H1 (cell line): ENCODE data around the gene SLC22A6. TPM values are rescaled to one million over a fixed set of nuclear protein-coding genes. Genes with fewer than 3 reads are reported as not detected.

ENCODE experiments used
- CTCF ChIA-PET: fragments of 300-600 bp; sonication (Branson Sonifier 250); formaldehyde crosslinking; loops from one replicate; lab custom pipeline; 2021; ENCODE audit not compliant: partially characterized antibody; lab: Charles Lee
- POLR2A ChIA-PET: fragments of 300-600 bp; sonication (Branson Sonifier 250); formaldehyde crosslinking; loops from one replicate; lab custom pipeline; 2021; ENCODE audit warnings: inconsistent platforms; ENCODE audit not compliant: partially characterized antibody; lab: Charles Lee
- DNase-seq, 2 experiments: peaks; one replicate each; pipeline versions ENCODE4 v3.0.0 to v3.0.0-alpha.2; 2010 to 2022; ENCODE audit warnings: low spot score in 2 of 2, low read depth in 1 of 2, mixed read lengths in 1 of 2
- FAIRE-seq: peaks from 2 replicates; lab custom pipeline; 2011; peaks lifted over from hg19 to GRCh38; lab: Jason Lieb, UNC
- H2AFZ ChIP-seq: 2 replicates; pipeline ENCODE4 v1.8.1; 2012; ENCODE audit warnings: low read length, inconsistent platforms
- H2AK5ac ChIP-seq: 2 replicates; pipeline ENCODE4 v1.6.1; 2013; ENCODE audit warnings: low read depth, low read length
- H2BK120ac ChIP-seq: replicated peaks from 2 replicates; pipeline ENCODE3; 2013; ENCODE audit warnings: low read depth, low read length, inconsistent platforms
- H2BK12ac ChIP-seq: 2 replicates; pipeline ENCODE4 v1.6.1; 2013; ENCODE audit warnings: low read depth, low read length
- H2BK15ac ChIP-seq: 2 replicates; pipeline ENCODE4 v1.6.1; 2013; ENCODE audit warnings: low read length
- H2BK20ac ChIP-seq: 2 replicates; pipeline ENCODE4 v1.6.1; 2013; ENCODE audit warnings: low read length
- H2BK5ac ChIP-seq: 2 replicates; pipeline ENCODE4 v1.6.1; 2013; ENCODE audit warnings: low read depth, low read length
- H3K14ac ChIP-seq: 2 replicates; pipeline ENCODE4 v1.6.1; 2013; ENCODE audit warnings: inconsistent platforms; ENCODE audit not compliant: insufficient read length
- H3K18ac ChIP-seq: 2 replicates; pipeline ENCODE4 v1.6.1; 2013; ENCODE audit warnings: low read length; ENCODE audit errors: extremely low read depth
- H3K23ac ChIP-seq: 2 replicates; pipeline ENCODE4 v1.6.1; 2013; ENCODE audit warnings: inconsistent platforms; ENCODE audit not compliant: insufficient read length
- H3K23me2 ChIP-seq: 2 replicates; pipeline ENCODE4 v1.6.1; 2013; ENCODE audit warnings: low read depth, low read length
- H3K27ac ChIP-seq: 2 replicates; pipeline ENCODE4 v1.6.1; 2011; ENCODE audit warnings: low read depth, low read length, inconsistent platforms
- H3K27me3 ChIP-seq, 4 experiments: replicated peaks in 1 of 4; 1 replicate in 1 of 4; 2 replicates in 3 of 4; pipeline versions ENCODE4 v1.6.1 to v1.8.1; 2011 to 2013; ENCODE audit warnings: low read length in 3 of 4, mild to moderate bottlenecking in 3 of 4, inconsistent platforms in 2 of 4, mixed read lengths in 2 of 4, moderate library complexity in 1 of 4; ENCODE audit not compliant: control insufficient read depth in 3 of 4, insufficient read depth in 3 of 4; ENCODE audit errors: extremely low read depth in 1 of 4
- H3K36me3 ChIP-seq, 4 experiments: 2 replicates each; pipeline versions ENCODE4 v1.6.1 to v1.8.1; 2011 to 2013; ENCODE audit warnings: mild to moderate bottlenecking in 4 of 4, low read length in 3 of 4, moderate library complexity in 2 of 4, control low read depth in 1 of 4, inconsistent platforms in 1 of 4; ENCODE audit not compliant: insufficient read depth in 4 of 4, control insufficient read depth in 2 of 4
- H3K4ac ChIP-seq: replicated peaks from 2 replicates; pipeline ENCODE3; 2013; ENCODE audit warnings: low read length, low read depth, mixed read lengths, inconsistent platforms; ENCODE audit not compliant: insufficient read length
- H3K4me1 ChIP-seq, 4 experiments: replicated peaks in 1 of 4; 1 replicate in 1 of 4; 2 replicates in 3 of 4; pipeline versions ENCODE4 v1.6.1 to v1.8.1; 2011 to 2013; ENCODE audit warnings: low read length in 3 of 4, inconsistent platforms in 2 of 4, mixed read lengths in 1 of 4; ENCODE audit not compliant: insufficient read depth in 4 of 4, control insufficient read depth in 3 of 4
- H3K4me2 ChIP-seq, 2 experiments: 2 replicates each; pipeline versions ENCODE4 v1.6.1 to v1.8.1; 2011 to 2013; ENCODE audit warnings: low read depth in 2 of 2, low read length in 2 of 2, control low read depth in 1 of 2, inconsistent platforms in 1 of 2, mild to moderate bottlenecking in 1 of 2; ENCODE audit not compliant: insufficient read depth in 1 of 2
- H3K4me3 ChIP-seq, 4 experiments: fragments of 200-600, 300-600 bp in 1 of 4; sonication (generic), shearing (Covaris generic), sonication (Bioruptor Twin) in 1 of 4; 2 replicates each; pipeline versions ENCODE4 v1.5.1 to v1.8.1; 2011 to 2016; ENCODE audit warnings: low read length in 4 of 4, low read depth in 3 of 4, control low read depth in 2 of 4, inconsistent platforms in 2 of 4, mild to moderate bottlenecking in 2 of 4, mixed read lengths in 1 of 4, moderate library complexity in 1 of 4; ENCODE audit not compliant: insufficient read depth in 2 of 4; ENCODE audit errors: extremely low read depth in 1 of 4
- H3K56ac ChIP-seq: replicated peaks from 2 replicates; pipeline ENCODE3; 2013; ENCODE audit warnings: low read depth, mild to moderate bottlenecking, mixed read lengths, low read length, inconsistent platforms; ENCODE audit not compliant: insufficient read length
- H3K79me1 ChIP-seq: 2 replicates; pipeline ENCODE4 v1.6.1; 2013; ENCODE audit warnings: low read depth, low read length, control low read depth
- H3K79me2 ChIP-seq, 2 experiments: 2 replicates each; pipeline versions ENCODE4 v1.6.1 to v1.8.1; 2012 to 2013; ENCODE audit warnings: low read length in 2 of 2, mild to moderate bottlenecking in 2 of 2, inconsistent platforms in 1 of 2; ENCODE audit not compliant: insufficient read depth in 2 of 2, control insufficient read depth in 1 of 2
- H3K9ac ChIP-seq, 4 experiments: replicated peaks in 1 of 4; 1 replicate in 1 of 4; 2 replicates in 3 of 4; pipeline versions ENCODE4 v1.6.1 to v1.8.1; 2011 to 2013; ENCODE audit warnings: low read depth in 3 of 4, low read length in 3 of 4, control low read depth in 2 of 4, mild to moderate bottlenecking in 2 of 4, moderate library complexity in 2 of 4, inconsistent platforms in 1 of 4; ENCODE audit errors: extremely low read depth in 1 of 4
- H3K9me3 ChIP-seq, 2 experiments: 2 replicates each; pipeline versions ENCODE4 v1.6.1 to v1.8.1; 2012 to 2013; ENCODE audit warnings: mild to moderate bottlenecking in 2 of 2, moderate library complexity in 2 of 2, control low read depth in 1 of 2, inconsistent platforms in 1 of 2, low read depth in 1 of 2, low read length in 1 of 2, mixed read lengths in 1 of 2; ENCODE audit not compliant: insufficient read depth in 2 of 2
- H4K20me1 ChIP-seq, 2 experiments: replicated peaks in 1 of 2; 2 replicates each; pipeline versions ENCODE3 to v1.8.1; 2011 to 2013; ENCODE audit warnings: inconsistent platforms in 2 of 2, low read length in 2 of 2, mild to moderate bottlenecking in 1 of 2; ENCODE audit not compliant: insufficient read depth in 2 of 2, control insufficient read depth in 1 of 2
- H4K5ac ChIP-seq: 2 replicates; pipeline ENCODE4 v1.6.1; 2013; ENCODE audit warnings: low read length, low read depth, mixed read lengths, inconsistent platforms; ENCODE audit not compliant: insufficient read length
- H4K8ac ChIP-seq: 2 replicates; pipeline ENCODE4 v1.8.0; 2013; ENCODE audit warnings: mild to moderate bottlenecking, moderate library complexity, low read length, inconsistent platforms; ENCODE audit not compliant: insufficient read depth; ENCODE audit errors: extremely low read depth
- H4K91ac ChIP-seq: replicated peaks from 2 replicates; pipeline ENCODE3; 2013; ENCODE audit warnings: low read length, mixed read lengths, inconsistent platforms; ENCODE audit not compliant: insufficient read length
- ATF2 ChIP-seq: IDR thresholded peaks from 2 replicates; pipeline ENCODE4 v1.6.1; 2012; ENCODE audit warnings: low read length, inconsistent platforms
- CEBPB ChIP-seq: IDR thresholded peaks from 2 replicates; pipeline ENCODE4 v1.6.1; 2012; ENCODE audit warnings: low read depth, low read length
- CTBP2 ChIP-seq: IDR thresholded peaks from 2 replicates; pipeline ENCODE4 v1.7.0; 2011; ENCODE audit warnings: borderline replicate concordance, mild to moderate bottlenecking, moderate library complexity, mixed read lengths, low read length; ENCODE audit not compliant: insufficient read depth, insufficient read length
- FOSL1 ChIP-seq: IDR thresholded peaks from 2 replicates; pipeline ENCODE4 v1.6.1; 2011; ENCODE audit warnings: mild to moderate bottlenecking, low read depth, low read length, moderate library complexity; ENCODE audit not compliant: insufficient read depth
- JUND ChIP-seq: IDR thresholded peaks from 2 replicates; pipeline ENCODE4 v1.6.1; 2011; ENCODE audit warnings: mild to moderate bottlenecking, improper control_type of control experiment, low read length
- NANOG ChIP-seq: IDR thresholded peaks from 2 replicates; pipeline ENCODE4 v1.6.1; 2011; ENCODE audit warnings: low read length, low read depth, mild to moderate bottlenecking, inconsistent platforms; ENCODE audit not compliant: insufficient read depth, poor library complexity, severe bottlenecking
- POLR2AphosphoS5 ChIP-seq: IDR thresholded peaks from 2 replicates; pipeline ENCODE4 v1.6.1; 2011; ENCODE audit warnings: low read depth, low read length
- RAD21 ChIP-seq, 2 experiments: IDR thresholded peaks in 1 of 2; conservative IDR thresholded peaks in 1 of 2; 2 replicates each; pipeline ENCODE4 v1.6.1; 2011; ENCODE audit warnings: low read depth in 2 of 2, low read length in 2 of 2, improper control_type of control experiment in 1 of 2, inconsistent platforms in 1 of 2, mild to moderate bottlenecking in 1 of 2, moderate library complexity in 1 of 2
- RFX5 ChIP-seq: IDR thresholded peaks from 2 replicates; pipeline ENCODE4 v1.6.1; 2011; ENCODE audit warnings: low read depth, low read length, improper control_type of control experiment, borderline replicate concordance
- SP4 ChIP-seq: IDR thresholded peaks from 2 replicates; pipeline ENCODE4 v1.6.1; 2012; ENCODE audit warnings: low read length, inconsistent platforms
- WGBS, 2 experiments: shearing (Covaris generic) in 1 of 2; methylation state at CpG; one replicate each; pipeline versions ENCODE4 v1.1.6 to v1.1.7; 2013 to 2015; ENCODE audit warnings: low lambda C conversion rate in 2 of 2, mixed read lengths in 2 of 2, inconsistent platforms in 1 of 2, low coverage in 1 of 2, missing lambda C conversion rate in 1 of 2; ENCODE audit not compliant: insufficient replicate concordance in 2 of 2, insufficient coverage in 1 of 2, insufficient read length in 1 of 2; ENCODE audit errors: extremely low coverage in 1 of 2, missing lambda C conversion rate in 1 of 2; 5-methylcytosine and 5-hydroxymethylcytosine counted together
- polyA plus RNA-seq, 7 experiments: library from polyadenylated mRNA; depleted of rRNA in 3 of 7; stranded (reverse) in 5 of 7; unstranded in 2 of 7; fragments of >200 nt in 5 of 7; fragments of 200-250 nt in 2 of 7; gene quantifications; 1 replicate in 5 of 7; 2 replicates in 1 of 7; 4 replicates in 1 of 7; pipeline versions ENCODE4 v1.2.1 to v1.2.3, GENCODE V29; 2011 to 2013; ENCODE audit warnings: missing spikeins in 2 of 7, mixed read lengths in 2 of 7
- total RNA-seq: library from RNA; stranded (reverse); fragmentation: NEBNext Ultra II Directional; extraction: Animal tissue kit (Norgen Biotek cat#: 25700); gene quantifications from 2 replicates; pipeline ENCODE4 v1.2.1, GENCODE V29; 2021
- TF ChIP-seq, protein P1 (sequence below): IDR thresholded peaks from 2 replicates; pipeline ENCODE4 v1.6.1; 2011; ENCODE audit warnings: low read length, improper control_type of control experiment

Gene SLC22A6
- total and polyA plus RNA-seq, 2 of the 8 experiments (the other 6 are each of a cell fraction or from before 2014, with no cell fraction given), result not detected

DNA sequence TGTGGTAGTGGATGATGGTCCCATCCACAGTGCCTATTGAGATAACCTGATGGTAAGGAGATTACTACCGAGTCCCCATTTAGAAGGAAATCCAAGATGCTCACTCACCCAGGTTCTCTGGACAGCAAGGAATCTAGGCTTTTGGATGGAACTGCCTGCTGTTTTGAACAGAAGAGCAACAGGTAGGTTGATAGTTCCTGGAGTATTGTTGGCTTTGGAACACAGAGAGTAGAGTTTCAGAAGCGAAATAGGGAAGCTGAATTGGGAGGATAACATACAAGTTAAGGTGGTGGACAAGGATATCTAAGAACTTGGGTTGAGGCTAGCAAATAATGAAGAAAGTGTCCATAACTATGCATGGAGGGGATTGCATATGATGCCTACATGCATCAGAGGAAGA, 27.6 kb downstream of the SLC22A6 start:
- H3K27ac ChIP-seq, result no peak overlapping the region
- H3K9me3 ChIP-seq, result no peaks in the 10 kb centered on the region
- H4K5ac ChIP-seq, result no peak overlapping the region
- no peaks in the 10 kb centered on the region for H3K36me3 ChIP-seq
- H2AFZ ChIP-seq, result no peak overlapping the region; the same call in 1 of the 2 replicates
- H4K20me1 ChIP-seq, result no peaks in the 10 kb centered on the region
- H3K4ac ChIP-seq, result no peak overlapping the region
- FAIRE-seq (no peak), DNase-seq (no peak)
- no peaks in the 10 kb centered on the region for H3K27me3 ChIP-seq
- CTCF ChIA-PET, result no interaction called here
- H3K4me2 ChIP-seq, result no peak overlapping the region
- no peak overlapping the region for H3K9ac ChIP-seq
- no peak overlapping the region for H3K56ac ChIP-seq
- H2BK12ac ChIP-seq, result no peak overlapping the region
- no peak overlapping the region for H2BK15ac ChIP-seq
- H4K8ac ChIP-seq, result no peak overlapping the region
- POLR2A ChIA-PET, result no interaction called here
- H3K18ac ChIP-seq, result no peak overlapping the region
- H2BK120ac ChIP-seq, result no peak overlapping the region
- H3K14ac ChIP-seq, result no peak overlapping the region
- no peak overlapping the region for H3K4me3 ChIP-seq
- no peak overlapping the region for H4K91ac ChIP-seq
- no peaks in the 10 kb centered on the region for H3K79me2 ChIP-seq
- no peak overlapping the region for H3K23ac ChIP-seq
- no peaks in the 10 kb centered on the region for H3K23me2 ChIP-seq
- 85% methylated on average over 2 of the region's 2 CpGs; no CpG with 5 or more reads in 1 of the 2 experiments for WGBS, 2 experiments
- H3K79me1 ChIP-seq, result no peaks in the 10 kb centered on the region
- H2BK5ac ChIP-seq, result no peak overlapping the region
- no peak overlapping the region for H2BK20ac ChIP-seq
- 0 out of 7 replicates have a peak, but pooled peaks cover 0 to 3% (median 0%) of the 10 kb centered on the region in 4 experiments for H3K4me1 ChIP-seq
- H2AK5ac ChIP-seq, result no peak overlapping the region
- TF ChIP-seq RAD21 (IDR thresholded peaks at IDR 0.05 in 1 of 2, conservative IDR thresholded peaks at IDR 0.05 in 1 of 2; ENCODE audit: low read depth in 2 of 2, low read length in 2 of 2), result no peak
- no peak for TF ChIP-seq SP4
- TF ChIP-seq ATF2, result no peak
- TF ChIP-seq NANOG, result no peak
- TF ChIP-seq CTBP2, result no peak
- TF ChIP-seq RFX5, result no peak
- TF ChIP-seq, protein P1, sequence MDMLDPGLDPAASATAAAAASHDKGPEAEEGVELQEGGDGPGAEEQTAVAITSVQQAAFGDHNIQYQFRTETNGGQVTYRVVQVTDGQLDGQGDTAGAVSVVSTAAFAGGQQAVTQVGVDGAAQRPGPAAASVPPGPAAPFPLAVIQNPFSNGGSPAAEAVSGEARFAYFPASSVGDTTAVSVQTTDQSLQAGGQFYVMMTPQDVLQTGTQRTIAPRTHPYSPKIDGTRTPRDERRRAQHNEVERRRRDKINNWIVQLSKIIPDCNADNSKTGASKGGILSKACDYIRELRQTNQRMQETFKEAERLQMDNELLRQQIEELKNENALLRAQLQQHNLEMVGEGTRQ, result no peak
- TF ChIP-seq POLR2AphosphoS5, result no peak
- TF ChIP-seq CEBPB, result no peak
- no peak for TF ChIP-seq FOSL1
- TF ChIP-seq JUND, result no peak
